ENCODE data around the gene PCGF1.

PCGF1 gene

GRCh38 chr2:74536166-74536950, 28.9 kb upstream of the PCGF1 start:
- no peak for DNase-seq

GRCh38 chr2:74535440-74535965, 28.0 kb upstream of the PCGF1 start:
- DNase-seq = no peak

GRCh38 chr2:74534411-74534810, 26.9 kb upstream of the PCGF1 start:
- DNase-seq = no peak

GRCh38 chr2:74533464-74533863, 26.0 kb upstream of the PCGF1 start:
- DNase-seq = no peak

GRCh38 chr2:74532222-74532621, 24.7 kb upstream of the PCGF1 start:
- peak; percentile 17 for DNase-seq

GRCh38 chr2:74531666-74532065, 24.2 kb upstream of the PCGF1 start:
- no peak for DNase-seq

GRCh38 chr2:74530239-74531187, 23.0 kb upstream of the PCGF1 start:
- peak; percentile 34 for DNase-seq

GRCh38 chr2:74529357-74530238, 22.1 kb upstream of the PCGF1 start, which contains the start of the genes AUP1 and HTRA2:
TSS of gene AUP1 (minus strand) at chr2:74529706. CDS start at chr2:74529629, 77 bp downstream.
TSS of gene HTRA2 (plus strand) at chr2:74529933. CDS start at chr2:74530007, 74 bp downstream.
- peak; percentile 97 for DNase-seq

GRCh38 chr2:74528600-74529356, 21.3 kb upstream of the PCGF1 start:
- no peak for DNase-seq

- no peak for DNase-seq
These were observed 20.2 kb upstream of the PCGF1 start for GRCh38 chr2:74527741-74528140.

GRCh38 chr2:74526649-74527230, 19.2 kb upstream of the PCGF1 start:
- no peak for DNase-seq

- peak; percentile 7 for DNase-seq
These were observed 18.5 kb upstream of the PCGF1 start, which contains the start of gene DQX1 for GRCh38 chr2:74525717-74526648. TSS of gene DQX1 (minus strand) at chr2:74526231. CDS start at chr2:74525729, 502 bp downstream.

GRCh38 chr2:74524955-74525716, 17.6 kb upstream of the PCGF1 start:
- no peak for DNase-seq

GRCh38 chr2:74524005-74524404, 16.5 kb upstream of the PCGF1 start:
- no peak for DNase-seq

GRCh38 chr2:74522516-74522915, 15.0 kb upstream of the PCGF1 start:
- no peak for DNase-seq

- DNase-seq = no peak
These were observed 9.2 kb upstream of the PCGF1 start for GRCh38 chr2:74516650-74517049.

GRCh38 chr2:74515981-74516633, 8.6 kb upstream of the PCGF1 start:
- no peak for DNase-seq

GRCh38 chr2:74515271-74515980, 7.9 kb upstream of the PCGF1 start:
- no peak for DNase-seq

Measured in NCI-H69 (cell line).